Neural progenitor cell (in vitro differentiated cells): ENCODE results near the gene GALK1. TPM values are rescaled to one million over a fixed set of nuclear protein-coding genes. Genes with fewer than 3 reads are reported as not detected.
A peak's percentile ranks its signal among the peaks of the same experiment; 100 is the strongest.

ENCODE experiments used
- DNase-seq: peaks from one replicate; pipeline ENCODE4 v3.0.0-alpha.2; 2016; ENCODE audit warnings: low spot score
- H2AFZ ChIP-seq: fragments of 200-600 bp; sonication (generic); replicated peaks from 2 replicates; pipeline ENCODE4 v1.6.1; 2016; ENCODE audit warnings: antibody characterized with exemption
- H3F3A ChIP-seq: fragments of 200-600 bp; sonication (generic); 2 replicates; pipeline ENCODE4 v1.6.1; 2016; ENCODE audit warnings: antibody characterized with exemption, low read depth
- H3K27ac ChIP-seq: fragments of 200-600 bp; sonication (generic); 2 replicates; pipeline ENCODE4 v1.5.1; 2016; ENCODE audit warnings: mild to moderate bottlenecking
- H3K27me3 ChIP-seq: fragments of 200-600 bp; sonication (generic); 2 replicates; pipeline ENCODE4 v1.6.1; 2016; ENCODE audit warnings: mild to moderate bottlenecking, moderate library complexity
- H3K36me3 ChIP-seq: fragments of 200-600 bp; sonication (generic); 2 replicates; pipeline ENCODE4 v1.5.1; 2016
- H3K4me1 ChIP-seq: fragments of 200-600 bp; sonication (generic); 2 replicates; pipeline ENCODE4 v1.6.1; 2016; ENCODE audit warnings: mixed run types
- H3K4me2 ChIP-seq: fragments of 200-600 bp; sonication (generic); 2 replicates; pipeline ENCODE4 v1.6.1; 2016
- H3K4me3 ChIP-seq: fragments of 200-600 bp; sonication (generic); 2 replicates; pipeline ENCODE4 v1.5.1; 2016
- H3K79me2 ChIP-seq: fragments of 200-600 bp; sonication (generic); 2 replicates; pipeline ENCODE4 v1.6.1; 2016; ENCODE audit warnings: low read depth
- H3K9ac ChIP-seq: fragments of 200-600 bp; sonication (generic); 2 replicates; pipeline ENCODE4 v1.6.1; 2016
- H3K9me3 ChIP-seq: fragments of 200-600 bp; sonication (generic); 2 replicates; pipeline ENCODE4 v1.5.1; 2016; ENCODE audit warnings: low read depth
- H4K20me1 ChIP-seq: fragments of 200-600 bp; sonication (generic); 2 replicates; pipeline ENCODE4 v1.6.1; 2016; ENCODE audit warnings: low read depth
- H3K27ac Mint-ChIP-seq: 3 replicates; pipeline ENCODE4 v1.8.0; 2021; ENCODE audit warnings: mixed read lengths
- H3K27me3 Mint-ChIP-seq: 2 replicates; pipeline ENCODE4 v1.8.0; 2022; ENCODE audit warnings: low read depth, mild to moderate bottlenecking, inconsistent platforms, moderate library complexity, mixed read lengths; ENCODE audit not compliant: insufficient read depth
- H3K36me3 Mint-ChIP-seq: 3 replicates; pipeline ENCODE4 v1.8.0; 2021; ENCODE audit warnings: mixed read lengths
- H3K4me1 Mint-ChIP-seq: 3 replicates; pipeline ENCODE4 v1.8.0; 2021; ENCODE audit warnings: mixed read lengths
- H3K4me3 Mint-ChIP-seq: 3 replicates; pipeline ENCODE4 v1.8.0; 2021; ENCODE audit warnings: mild to moderate bottlenecking, moderate library complexity, mixed read lengths
- H3K9me3 Mint-ChIP-seq: 3 replicates; pipeline ENCODE4 v1.8.0; 2020; ENCODE audit warnings: mixed read lengths
- EZH2 ChIP-seq: fragments of 200-600 bp; sonication (generic); IDR thresholded peaks from 2 replicates; pipeline ENCODE4 v1.6.1; 2017; ENCODE audit warnings: antibody characterized with exemption, mild to moderate bottlenecking, moderate library complexity
- EZH2phosphoT487 ChIP-seq: fragments of 200-600 bp; sonication (generic); IDR thresholded peaks from 2 replicates; pipeline ENCODE4 v1.6.1; 2017; ENCODE audit warnings: antibody characterized with exemption
- total RNA-seq: library from RNA; depleted of rRNA; stranded (reverse); fragments of >200 nt; gene quantifications from 2 replicates; pipeline ENCODE4 v1.2.3, GENCODE V29; 2015; ENCODE audit warnings: low replicate concordance
- TF ChIP-seq, protein P1 (sequence below): fragments of 200-600 bp; sonication (generic); IDR thresholded peaks from 2 replicates; pipeline ENCODE4 v1.5.1; 2017; ENCODE audit warnings: antibody characterized with exemption, mild to moderate bottlenecking

The GALK1 gene
- total RNA-seq, 1 donor from 2014 or later, result 6.5 TPM

DNA sequence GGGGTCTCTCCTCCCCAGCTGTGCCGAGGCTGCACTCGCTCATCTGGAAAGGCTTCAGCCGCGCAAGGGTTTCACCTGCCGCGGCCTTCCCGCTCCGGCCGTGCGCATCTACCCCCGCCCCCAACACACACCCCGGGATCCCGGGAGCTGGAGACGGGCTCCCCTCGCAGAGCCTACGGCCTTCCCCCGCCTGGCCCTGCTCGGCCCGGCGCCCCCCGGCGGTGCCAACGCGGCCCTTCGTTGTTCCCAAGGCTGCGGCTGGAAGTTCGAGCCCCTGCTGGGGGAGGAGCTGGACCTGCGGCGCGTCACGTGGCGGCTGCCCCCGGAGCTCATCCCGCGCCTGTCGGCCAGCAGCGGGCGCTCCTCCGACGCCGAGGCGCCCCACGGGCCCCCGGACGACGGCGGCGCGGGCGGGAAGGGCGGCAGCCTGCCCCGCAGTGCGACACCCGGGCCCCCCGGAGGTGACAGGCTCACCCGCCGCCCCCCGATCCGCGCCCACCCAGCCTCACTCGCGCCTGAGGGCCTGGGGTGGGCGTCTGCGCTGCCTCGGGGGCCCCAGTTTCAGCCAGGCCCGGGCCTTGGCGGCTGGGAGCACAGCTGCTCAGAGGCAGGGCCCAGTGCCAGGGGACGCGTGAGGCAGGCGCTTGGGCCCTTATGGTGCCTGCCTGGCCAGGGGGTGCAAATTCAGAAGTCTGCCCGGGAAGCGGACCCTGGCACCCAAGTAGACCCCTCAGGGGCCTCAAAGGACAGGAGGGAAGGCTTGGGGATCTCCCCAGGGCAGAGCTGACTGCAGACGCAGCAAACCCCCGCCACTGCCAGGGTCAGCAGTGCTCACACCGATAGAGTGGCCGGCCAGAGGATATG lies 11.2 kb downstream of the GALK1 start:
- Mint-ChIP-seq H3K27me3 (peaks cover 10% of the 10 kb centered on the region), H3K36me3 (no peaks in the 10 kb centered on the region), H3K4me1 (peaks cover 14% of the 10 kb centered on the region), H3K27ac (no peak overlapping the region), H3K9me3 (no peaks in the 10 kb centered on the region), H3K4me3 (no peak overlapping the region)
- Histone ChIP-seq H3K27me3 (peaks cover 6% of the 10 kb centered on the region), H3K9ac (no peak overlapping the region), H3K4me3 (peak overlapping the region; percentile 46), H4K20me1 (no peaks in the 10 kb centered on the region), H3F3A (peaks cover 26% of the 10 kb centered on the region), H3K27ac (no peak overlapping the region), H2AFZ (peak overlapping the region; percentile 98), H3K4me1 (peaks cover 9% of the 10 kb centered on the region), H3K4me2 (peak overlapping the region; percentile 80), H3K79me2 (no peaks in the 10 kb centered on the region), H3K36me3 (no peaks in the 10 kb centered on the region), H3K9me3 (no peaks in the 10 kb centered on the region)
- no peak for TF ChIP-seq EZH2phosphoT487
- TF ChIP-seq, protein P1, sequence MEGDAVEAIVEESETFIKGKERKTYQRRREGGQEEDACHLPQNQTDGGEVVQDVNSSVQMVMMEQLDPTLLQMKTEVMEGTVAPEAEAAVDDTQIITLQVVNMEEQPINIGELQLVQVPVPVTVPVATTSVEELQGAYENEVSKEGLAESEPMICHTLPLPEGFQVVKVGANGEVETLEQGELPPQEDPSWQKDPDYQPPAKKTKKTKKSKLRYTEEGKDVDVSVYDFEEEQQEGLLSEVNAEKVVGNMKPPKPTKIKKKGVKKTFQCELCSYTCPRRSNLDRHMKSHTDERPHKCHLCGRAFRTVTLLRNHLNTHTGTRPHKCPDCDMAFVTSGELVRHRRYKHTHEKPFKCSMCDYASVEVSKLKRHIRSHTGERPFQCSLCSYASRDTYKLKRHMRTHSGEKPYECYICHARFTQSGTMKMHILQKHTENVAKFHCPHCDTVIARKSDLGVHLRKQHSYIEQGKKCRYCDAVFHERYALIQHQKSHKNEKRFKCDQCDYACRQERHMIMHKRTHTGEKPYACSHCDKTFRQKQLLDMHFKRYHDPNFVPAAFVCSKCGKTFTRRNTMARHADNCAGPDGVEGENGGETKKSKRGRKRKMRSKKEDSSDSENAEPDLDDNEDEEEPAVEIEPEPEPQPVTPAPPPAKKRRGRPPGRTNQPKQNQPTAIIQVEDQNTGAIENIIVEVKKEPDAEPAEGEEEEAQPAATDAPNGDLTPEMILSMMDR, result peak; percentile 70
- TF ChIP-seq EZH2, result no peak
- peak; percentile 89 for DNase-seq

DNA sequence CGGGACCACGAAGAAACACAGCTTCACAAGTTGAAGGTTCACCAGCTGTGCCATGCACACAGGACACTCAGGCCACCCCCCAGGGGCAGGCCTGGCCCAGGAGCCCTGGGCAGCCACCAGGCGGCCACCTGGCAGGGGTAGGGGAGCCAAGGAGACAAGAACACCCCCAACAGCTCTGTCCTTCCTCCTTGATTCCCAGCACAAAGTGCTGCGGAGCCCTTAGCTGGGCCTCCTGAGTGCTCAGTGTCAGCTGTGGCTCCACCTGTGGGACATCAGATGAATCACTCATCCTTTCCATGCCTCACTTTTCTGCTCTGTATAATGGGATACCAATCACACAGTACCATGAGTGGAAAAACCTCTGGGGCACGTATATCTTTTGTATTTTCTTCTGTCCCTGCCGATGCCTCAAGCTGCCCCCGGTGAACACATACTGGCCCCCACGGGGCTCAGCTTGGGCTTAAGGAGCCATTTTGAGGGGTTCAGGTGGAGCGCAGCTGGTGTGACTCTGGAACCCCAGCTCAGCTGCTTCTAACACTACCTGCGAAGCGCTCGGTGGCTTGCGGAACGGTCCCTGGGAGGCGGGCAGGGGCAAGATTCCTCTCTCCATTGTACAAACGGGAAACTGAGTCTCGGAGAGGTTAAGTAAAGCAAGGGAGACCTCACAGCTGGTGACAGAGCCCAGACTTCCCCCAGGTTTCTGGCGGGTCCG lies 12.0 kb downstream of the GALK1 start:
- Histone ChIP-seq H3K9me3 (no peaks in the 10 kb centered on the region), H3F3A (peaks cover 26% of the 10 kb centered on the region), H4K20me1 (no peaks in the 10 kb centered on the region), H2AFZ (peak overlapping the region; percentile 98), H3K79me2 (no peaks in the 10 kb centered on the region), H3K4me2 (peak overlapping the region; percentile 80), H3K4me1 (peaks cover 9% of the 10 kb centered on the region), H3K36me3 (no peaks in the 10 kb centered on the region), H3K27me3 (peaks cover 6% of the 10 kb centered on the region), H3K4me3 (peak overlapping the region; percentile 46), H3K27ac (no peak overlapping the region), H3K9ac (no peak overlapping the region)
- no peak for TF ChIP-seq EZH2phosphoT487
- TF ChIP-seq, protein P1, result peak; percentile 10
- no peak for TF ChIP-seq EZH2
- H3K9me3 Mint-ChIP-seq, result no peaks in the 10 kb centered on the region
- H3K27me3 Mint-ChIP-seq, result peaks cover 10% of the 10 kb centered on the region
- DNase-seq, result no peak
- H3K36me3 Mint-ChIP-seq, result no peaks in the 10 kb centered on the region
- H3K4me1 Mint-ChIP-seq, result peaks cover 12% of the 10 kb centered on the region
- peak overlapping the region; percentile 15 for H3K4me3 Mint-ChIP-seq
- no peak overlapping the region for H3K27ac Mint-ChIP-seq

DNA sequence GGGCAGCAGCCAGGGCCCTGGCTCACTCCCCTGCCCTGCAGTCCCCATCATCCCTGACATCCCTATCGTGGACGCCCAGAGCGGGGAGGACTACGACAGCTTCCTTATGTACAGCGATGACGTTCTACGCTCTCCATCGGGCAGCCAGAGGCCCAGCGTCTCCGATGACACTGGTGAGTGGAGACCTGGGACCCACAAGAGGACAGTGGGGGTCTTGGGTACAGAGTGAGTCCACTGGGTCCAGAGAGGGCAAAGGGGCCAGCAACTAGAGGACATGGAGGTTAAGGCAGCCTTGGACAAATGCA lies 12.6 kb downstream of the GALK1 start:
- H3K9me3 Mint-ChIP-seq, result no peaks in the 10 kb centered on the region
- H3K36me3 Mint-ChIP-seq, result no peaks in the 10 kb centered on the region
- H3K4me1 ChIP-seq, result peaks cover 9% of the 10 kb centered on the region
- no peak for DNase-seq
- H3K36me3 ChIP-seq, result no peaks in the 10 kb centered on the region
- H3K27ac ChIP-seq, result no peak overlapping the region
- TF ChIP-seq EZH2phosphoT487 (no peak), EZH2 (no peak)
- TF ChIP-seq, protein P1, result no peak
- H3K9ac ChIP-seq, result no peak overlapping the region
- peaks cover 29% of the 10 kb centered on the region for H3F3A ChIP-seq
- peaks cover 6% of the 10 kb centered on the region for H3K27me3 ChIP-seq
- peaks cover 12% of the 10 kb centered on the region for H3K4me1 Mint-ChIP-seq
- no peaks in the 10 kb centered on the region for H4K20me1 ChIP-seq
- H3K27ac Mint-ChIP-seq, result peak overlapping the region; percentile 37
- no peak overlapping the region for H3K4me2 ChIP-seq
- H3K9me3 ChIP-seq, result no peaks in the 10 kb centered on the region
- H3K27me3 Mint-ChIP-seq, result peaks cover 13% of the 10 kb centered on the region
- no peak overlapping the region for H3K4me3 ChIP-seq
- H2AFZ ChIP-seq, result no peak overlapping the region
- peak overlapping the region; percentile 70 for H3K4me3 Mint-ChIP-seq
- H3K79me2 ChIP-seq, result no peaks in the 10 kb centered on the region
